Thyroid gland (tissue), 4 donors: ENCODE results near the gene CSMD2. TPM values are rescaled to one million over a fixed set of nuclear protein-coding genes. Genes with fewer than 3 reads are reported as not detected.

Source experiments
- DNase-seq, 2 donors: peaks; one replicate each; pipeline ENCODE4 v3.0.0-alpha.2; 2019
- H3K27ac ChIP-seq, 3 donors: fragments of 200-600 bp; sonication (generic); 1 replicate in 2 of 3; 2 replicates in 1 of 3; pipeline ENCODE4 v1.5.1; 2016 to 2019; ENCODE audit warnings: mild to moderate bottlenecking in 1 of 3, moderate library complexity in 1 of 3
- H3K27me3 ChIP-seq: fragments of 200-600 bp; sonication (generic); one replicate; pipeline ENCODE4 v1.5.1; 2019
- H3K36me3 ChIP-seq, 2 donors: fragments of 200-600 bp; sonication (generic); one replicate each; pipeline ENCODE4 v1.5.1; 2016 to 2019
- H3K4me1 ChIP-seq, 2 donors: fragments of 200-600 bp; sonication (generic); one replicate each; pipeline ENCODE4 v1.5.1; 2017 to 2019
- H3K4me3 ChIP-seq, 3 donors: fragments of 200-600 bp; sonication (generic); replicated peaks in 1 of 3; 1 replicate in 2 of 3; 2 replicates in 1 of 3; pipeline ENCODE4 v1.5.1; 2016; ENCODE audit warnings: mild to moderate bottlenecking in 1 of 3
- H3K9me3 ChIP-seq: fragments of 200-600 bp; sonication (generic); one replicate; pipeline ENCODE4 v1.5.1; 2017
- POLR2A ChIP-seq, 2 donors: fragments of 450-650 bp; IDR thresholded peaks; one replicate each; pipeline ENCODE4 v1.6.1; 2017; ENCODE audit warnings: antibody characterized with exemption in 2 of 2, mild to moderate bottlenecking in 2 of 2, moderate library complexity in 1 of 2
- WGBS, 2 donors: methylation state at CpG; one replicate each; pipeline ENCODE4 v1.1.5; 2017; 5-methylcytosine and 5-hydroxymethylcytosine counted together
- intact Hi-C: fragments of 100-400 bp; cut with DNase I; formaldehyde crosslinking; loops from one replicate; pipeline ENCODE4 v1.15.1; 2023
- total RNA-seq, 4 donors: library from RNA; depleted of rRNA; stranded (reverse); fragments of >200 nt; gene quantifications; one replicate each; pipeline ENCODE4 v1.2.3, GENCODE V29; 2016
- TF ChIP-seq, protein P1 (sequence below), 6 experiments: fragments of 200-600 bp in 3 of 6; fragments of 450-650 bp in 3 of 6; sonication (generic) in 3 of 6; IDR thresholded peaks; one replicate each; pipeline ENCODE4 v1.5.1; 2016 to 2019; ENCODE audit warnings: antibody characterized with exemption in 6 of 6, mild to moderate bottlenecking in 2 of 6, inconsistent platforms in 1 of 6, moderate library complexity in 1 of 6

The CSMD2 gene
- total RNA-seq, 4 donors from 2014 or later = 0.10 to 0.45 (median 0.13) TPM; not detected in 1

DNA sequence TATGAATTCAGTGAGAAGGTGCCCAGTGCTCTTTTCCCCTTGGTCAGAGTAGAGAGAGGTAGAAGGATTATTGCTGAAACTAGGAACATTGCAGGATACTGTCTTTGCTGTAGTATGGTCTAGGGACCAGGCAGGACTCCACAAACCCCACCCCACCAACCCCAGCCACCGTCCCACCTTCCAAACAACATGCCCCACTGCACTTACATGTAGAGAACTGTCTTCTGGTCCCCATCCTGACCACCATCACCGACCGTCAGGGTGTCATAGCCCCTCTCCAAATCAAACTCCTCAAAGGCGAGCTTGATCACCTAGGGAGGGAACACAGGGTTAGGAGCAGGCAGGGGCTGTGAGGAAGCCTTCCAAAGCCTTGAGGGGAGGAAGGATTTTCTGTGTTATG lies 372.8 kb downstream of the CSMD2 start:
- DNase-seq = no peak
- 76 to 80% methylated on average over 4 of the region's 4 CpGs for WGBS, 2 donors
- Histone ChIP-seq H3K9me3 (no peaks in the 10 kb centered on the region), H3K4me1 (no peaks in the 10 kb centered on the region), H3K27ac (no peak overlapping the region), H3K4me3 (no peak overlapping the region), H3K36me3 (no peaks in the 10 kb centered on the region), H3K27me3 (no peaks in the 10 kb centered on the region)
- no peak for TF ChIP-seq POLR2A (IDR thresholded peaks at IDR 0.05)
- intact Hi-C loops = no loop called here

DNA sequence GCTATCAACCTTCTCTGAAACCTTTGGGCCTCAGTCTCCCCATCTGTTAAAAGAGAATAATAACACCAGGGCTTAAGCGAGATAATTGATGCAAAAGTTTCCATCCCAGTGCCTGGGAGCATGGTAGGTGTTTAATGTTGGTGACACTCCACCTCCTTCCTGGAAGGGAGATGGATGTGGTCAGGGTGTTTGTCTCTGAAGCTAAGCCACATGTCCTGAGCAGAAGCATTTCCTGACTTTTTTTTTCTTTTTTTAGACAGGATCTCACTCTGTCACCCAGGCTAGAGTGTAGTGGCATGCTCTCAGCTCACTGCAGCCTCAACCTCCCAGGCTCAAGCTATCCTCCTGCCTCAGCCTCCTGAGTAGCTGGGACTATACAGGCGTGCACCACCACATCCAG lies 373.8 kb downstream of the CSMD2 start:
- intact Hi-C loops = no loop called here

DNA sequence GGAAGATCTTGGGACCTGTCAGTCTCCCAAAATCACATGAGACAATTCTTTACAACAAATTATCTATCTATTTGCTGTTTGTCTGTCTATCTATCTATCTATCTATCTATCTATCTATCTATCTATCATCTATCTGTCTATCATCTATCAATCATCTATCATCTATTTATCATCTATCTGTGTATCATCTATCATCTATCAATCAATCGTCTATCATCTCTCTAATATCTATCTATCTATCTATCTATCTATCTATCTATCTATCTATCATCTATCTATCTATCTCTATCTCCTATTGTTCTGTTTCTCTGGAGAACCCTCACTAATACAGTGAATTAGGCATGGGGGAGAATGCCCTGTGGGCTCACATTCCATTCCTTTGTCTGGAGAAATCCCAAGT lies 374.5 kb downstream of the CSMD2 start:
- 92 to 96% methylated on average over 1 of the region's 1 CpG for WGBS, 2 donors
- Histone ChIP-seq H3K27ac (no peak overlapping the region), H3K4me1 (no peaks in the 10 kb centered on the region), H3K4me3 (no peak overlapping the region), H3K36me3 (no peaks in the 10 kb centered on the region), H3K9me3 (no peaks in the 10 kb centered on the region), H3K27me3 (no peaks in the 10 kb centered on the region)
- intact Hi-C loops = no loop called here
- TF ChIP-seq, protein P1, sequence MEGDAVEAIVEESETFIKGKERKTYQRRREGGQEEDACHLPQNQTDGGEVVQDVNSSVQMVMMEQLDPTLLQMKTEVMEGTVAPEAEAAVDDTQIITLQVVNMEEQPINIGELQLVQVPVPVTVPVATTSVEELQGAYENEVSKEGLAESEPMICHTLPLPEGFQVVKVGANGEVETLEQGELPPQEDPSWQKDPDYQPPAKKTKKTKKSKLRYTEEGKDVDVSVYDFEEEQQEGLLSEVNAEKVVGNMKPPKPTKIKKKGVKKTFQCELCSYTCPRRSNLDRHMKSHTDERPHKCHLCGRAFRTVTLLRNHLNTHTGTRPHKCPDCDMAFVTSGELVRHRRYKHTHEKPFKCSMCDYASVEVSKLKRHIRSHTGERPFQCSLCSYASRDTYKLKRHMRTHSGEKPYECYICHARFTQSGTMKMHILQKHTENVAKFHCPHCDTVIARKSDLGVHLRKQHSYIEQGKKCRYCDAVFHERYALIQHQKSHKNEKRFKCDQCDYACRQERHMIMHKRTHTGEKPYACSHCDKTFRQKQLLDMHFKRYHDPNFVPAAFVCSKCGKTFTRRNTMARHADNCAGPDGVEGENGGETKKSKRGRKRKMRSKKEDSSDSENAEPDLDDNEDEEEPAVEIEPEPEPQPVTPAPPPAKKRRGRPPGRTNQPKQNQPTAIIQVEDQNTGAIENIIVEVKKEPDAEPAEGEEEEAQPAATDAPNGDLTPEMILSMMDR (IDR thresholded peaks at IDR 0.05) = no peak
- no peak for TF ChIP-seq POLR2A (IDR thresholded peaks at IDR 0.05)
- DNase-seq = no peak

More for the DNA sequence above, 373.8 kb downstream of the CSMD2 start:
- no peak for DNase-seq
- no peak overlapping the region for H3K4me3 ChIP-seq
- H3K9me3 ChIP-seq = no peaks in the 10 kb centered on the region
- H3K27me3 ChIP-seq = no peaks in the 10 kb centered on the region
- no peaks in the 10 kb centered on the region for H3K36me3 ChIP-seq
- TF ChIP-seq, protein P1 (IDR thresholded peaks at IDR 0.05) = no peak
- no peak for TF ChIP-seq POLR2A (IDR thresholded peaks at IDR 0.05)
- H3K4me1 ChIP-seq = no peaks in the 10 kb centered on the region
- WGBS, 2 donors = 90 to 92% methylated on average over 2 of the region's 2 CpGs
- no peak overlapping the region for H3K27ac ChIP-seq

DNA sequence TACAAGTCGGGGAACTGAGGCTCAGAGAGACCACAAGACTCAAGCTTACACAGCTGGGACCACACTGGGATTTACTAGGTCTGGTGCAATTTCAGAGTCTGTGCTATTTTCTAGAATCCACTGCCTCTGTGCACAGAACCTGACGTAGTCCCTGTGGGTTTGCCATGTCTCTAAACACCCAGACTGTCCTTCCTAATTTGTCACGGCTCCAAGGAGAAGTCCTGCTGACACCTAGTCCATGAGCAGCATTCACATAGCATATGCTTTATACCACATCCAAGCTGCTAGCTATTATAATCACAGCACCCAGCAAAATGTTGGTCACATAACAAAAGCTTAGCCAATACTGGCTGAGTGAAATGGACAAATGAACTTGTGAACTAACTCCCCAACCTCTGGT lies 380.2 kb downstream of the CSMD2 start:
- 79 to 84% methylated on average over 3 of the region's 3 CpGs for WGBS, 2 donors
- Histone ChIP-seq H3K4me1 (no peaks in the 10 kb centered on the region), H3K27ac (no peak overlapping the region), H3K27me3 (no peaks in the 10 kb centered on the region), H3K36me3 (no peaks in the 10 kb centered on the region), H3K4me3 (no peak overlapping the region), H3K9me3 (no peaks in the 10 kb centered on the region)
- no peak for DNase-seq
- TF ChIP-seq POLR2A (IDR thresholded peaks at IDR 0.05) = no peak
- TF ChIP-seq, protein P1 (IDR thresholded peaks at IDR 0.05) = no peak
- intact Hi-C loops = no loop called here

DNA sequence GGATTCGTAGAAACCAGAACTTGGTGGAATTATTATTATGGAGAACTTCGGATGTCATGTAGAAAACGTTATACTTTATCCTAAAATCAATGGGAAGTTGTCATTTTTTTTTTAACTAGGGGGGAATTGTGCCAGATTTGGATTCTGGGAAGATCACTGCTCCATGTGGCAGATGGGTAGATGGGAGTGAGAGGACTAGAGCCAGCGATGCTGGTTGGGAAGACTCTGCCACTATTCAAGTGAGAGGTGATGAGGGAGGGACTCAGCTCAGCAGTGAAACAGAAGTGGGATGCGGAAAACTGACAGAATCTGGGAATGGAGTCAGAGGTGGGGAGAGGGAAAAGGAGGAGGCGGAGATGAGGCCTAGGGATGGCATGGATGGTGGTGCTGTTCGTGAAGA lies 382.3 kb downstream of the CSMD2 start:
- H3K4me1 ChIP-seq = no peaks in the 10 kb centered on the region
- intact Hi-C loops = no loop called here
- no peaks in the 10 kb centered on the region for H3K27me3 ChIP-seq
- no peaks in the 10 kb centered on the region for H3K9me3 ChIP-seq
- no peak overlapping the region for H3K4me3 ChIP-seq
- no peak overlapping the region for H3K27ac ChIP-seq
- H3K36me3 ChIP-seq = no peaks in the 10 kb centered on the region
- DNase-seq = no peak
- WGBS, 2 donors = 86 to 87% methylated on average over 7 of the region's 7 CpGs
- TF ChIP-seq POLR2A (IDR thresholded peaks at IDR 0.05) = no peak
- TF ChIP-seq, protein P1 (IDR thresholded peaks at IDR 0.05) = no peak

DNA sequence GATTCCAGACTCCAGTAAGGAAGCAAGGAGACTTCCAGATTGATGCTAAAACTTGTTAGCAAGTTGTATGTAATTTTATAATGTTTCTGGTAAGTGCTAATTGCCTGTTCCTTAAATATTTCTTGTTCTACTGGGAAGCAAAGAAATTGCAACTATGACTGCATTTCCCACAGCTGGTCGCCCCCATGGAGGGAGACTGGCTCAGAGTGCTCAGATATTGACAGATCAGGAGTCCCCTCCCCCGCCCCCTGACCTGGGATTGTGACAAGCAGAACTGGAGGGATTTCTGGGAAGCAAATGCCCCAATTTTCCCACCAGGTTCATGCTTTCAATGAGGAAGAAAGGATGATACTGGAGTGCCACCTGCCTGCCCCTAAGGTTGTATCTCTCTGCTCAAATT lies 383.4 kb downstream of the CSMD2 start:
- no peak overlapping the region for H3K27ac ChIP-seq
- no peak for TF ChIP-seq POLR2A (IDR thresholded peaks at IDR 0.05)
- TF ChIP-seq, protein P1 (IDR thresholded peaks at IDR 0.05) = no peak
- H3K4me3 ChIP-seq = no peak overlapping the region
- H3K27me3 ChIP-seq = no peaks in the 10 kb centered on the region
- 74 to 79% methylated on average over 2 of the region's 2 CpGs for WGBS, 2 donors
- no peaks in the 10 kb centered on the region for H3K9me3 ChIP-seq
- H3K36me3 ChIP-seq = no peaks in the 10 kb centered on the region
- DNase-seq = no peak
- intact Hi-C loops = no loop called here
- H3K4me1 ChIP-seq = no peaks in the 10 kb centered on the region
